ENCODE measurements around the gene OR2AG1.

Gene OR2AG1

GRCh38 chr11:6782720-6783119 lies at the start of gene OR2AG1:
OR2AG1 (plus strand) TSS chr11:6783020; CDS start chr11:6785038, 2,018 bp downstream.
- no peak for DNase-seq

- no peak for DNase-seq
These were observed 49.2 kb upstream of the OR2AG1 start for GRCh38 chr11:6733326-6734275.

- no peak for DNase-seq
These were observed 48.2 kb upstream of the OR2AG1 start for GRCh38 chr11:6734616-6735015.

GRCh38 chr11:6735306-6735705 lies 47.5 kb upstream of the OR2AG1 start:
- no peak for DNase-seq

GRCh38 chr11:6736495-6737121 lies 46.2 kb upstream of the OR2AG1 start:
- DNase-seq = no peak

GRCh38 chr11:6737872-6738466 lies 44.9 kb upstream of the OR2AG1 start:
- peak; percentile 33 for DNase-seq

GRCh38 chr11:6738590-6738989 lies 44.2 kb upstream of the OR2AG1 start:
- no peak for DNase-seq

GRCh38 chr11:6742260-6742659 lies 40.6 kb upstream of the OR2AG1 start:
- DNase-seq = no peak

- DNase-seq = no peak
These were observed 37.8 kb upstream of the OR2AG1 start for GRCh38 chr11:6745018-6745417.

- no peak for DNase-seq
These were observed 37.3 kb upstream of the OR2AG1 start for GRCh38 chr11:6745465-6746015.

GRCh38 chr11:6746086-6746618 lies 36.7 kb upstream of the OR2AG1 start:
- DNase-seq = no peak

- DNase-seq = no peak
These were observed 36.2 kb upstream of the OR2AG1 start for GRCh38 chr11:6746626-6747025.

GRCh38 chr11:6747097-6747668 lies 35.6 kb upstream of the OR2AG1 start:
- no peak for DNase-seq

GRCh38 chr11:6755303-6755952 lies 27.4 kb upstream of the OR2AG1 start:
- peak; percentile 32 for DNase-seq

- DNase-seq = no peak
These were observed 26.9 kb upstream of the OR2AG1 start for GRCh38 chr11:6755953-6756347.

GRCh38 chr11:6757373-6757967 lies 25.4 kb upstream of the OR2AG1 start:
- peak; percentile 82 for DNase-seq

- peak; percentile 17 for DNase-seq
These were observed 10.6 kb upstream of the OR2AG1 start, which contains the start of gene OR2AG2 for GRCh38 chr11:6771926-6772893. OR2AG2 (minus strand) TSS chr11:6771976; CDS start chr11:6768957, 3,019 bp downstream.

- DNase-seq = no peak
These were observed 4.3 kb upstream of the OR2AG1 start for GRCh38 chr11:6778518-6778917.

GRCh38 chr11:6780829-6781228 lies 2.0 kb upstream of the OR2AG1 start:
- no peak for DNase-seq

GRCh38 chr11:6790546-6790945 lies 7.7 kb downstream of the OR2AG1 start:
- DNase-seq = no peak
